NCI-H2196 treated with DMSO at 0.1 percent for 48 hours (cell line): ENCODE measurements around the gene FNBP1.

Experiments
- DNase-seq: peaks from one replicate; lab custom pipeline; 2025; ENCODE audit not compliant: unreplicated experiment; lab: John Stamatoyannopoulos, UW

The FNBP1 gene

DNA sequence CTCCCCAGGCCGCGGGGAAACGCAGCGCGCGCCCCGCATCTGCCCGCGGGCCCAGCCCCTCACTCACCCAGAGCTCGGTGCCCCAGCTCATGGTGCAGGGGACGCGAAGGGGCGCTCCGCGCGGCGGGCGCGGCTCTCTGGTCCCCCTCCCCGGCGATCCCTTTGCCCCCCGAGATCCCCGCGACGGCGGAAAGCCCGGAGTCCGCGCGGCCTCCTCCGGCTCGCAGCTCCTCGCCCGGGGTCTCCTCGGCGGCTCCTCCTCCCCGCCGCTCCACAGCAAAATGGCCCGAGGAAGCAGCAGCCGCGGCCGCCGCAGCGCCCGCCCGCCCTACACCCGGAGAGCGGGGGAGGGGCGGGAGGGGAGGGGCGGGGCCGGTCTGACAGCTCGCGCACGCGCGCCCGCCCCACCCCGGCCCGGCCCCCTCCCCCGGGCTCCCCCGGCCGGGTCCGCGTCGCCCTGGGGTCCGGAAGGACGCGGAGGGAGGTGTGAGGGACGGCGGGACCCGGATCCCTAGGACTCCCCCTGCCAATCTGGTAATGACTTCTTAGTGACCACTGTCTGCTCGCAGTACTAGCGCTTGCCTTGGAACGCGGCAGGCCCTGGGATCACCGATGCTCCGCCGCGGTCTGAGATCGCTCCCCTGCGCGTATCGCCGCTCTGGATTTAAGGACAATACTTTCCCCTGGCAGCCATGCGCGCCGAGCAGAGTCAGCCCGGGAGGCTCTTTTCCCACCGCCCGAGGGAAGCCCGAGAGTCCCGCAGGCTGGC, at the start of gene FNBP1:
FNBP1 (minus strand) TSS at position 305 of the 769 bp plus-strand sequence; CDS start at position 91, 214 bp downstream.
- peak; percentile 33 for DNase-seq

DNA sequence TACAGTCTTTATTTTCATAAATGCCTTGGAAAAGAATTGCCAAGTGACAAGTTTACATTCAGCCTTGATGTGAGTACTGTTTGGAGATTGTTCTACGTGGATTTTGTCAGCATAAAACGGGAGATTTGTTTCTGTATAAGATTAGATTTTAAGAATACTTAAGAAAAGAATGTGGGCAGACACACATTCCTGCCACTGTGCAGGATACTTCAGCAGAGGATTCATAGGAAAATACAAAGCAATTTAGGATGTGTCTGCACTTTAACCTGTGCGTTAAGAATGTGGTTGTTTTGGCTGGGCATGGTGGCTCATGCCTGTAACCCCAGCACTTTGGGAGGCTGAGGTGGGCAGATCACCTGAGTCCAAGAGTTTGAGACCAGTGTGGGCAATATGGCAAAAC, 47.9 kb upstream of the FNBP1 start:
- no peak for DNase-seq

DNA sequence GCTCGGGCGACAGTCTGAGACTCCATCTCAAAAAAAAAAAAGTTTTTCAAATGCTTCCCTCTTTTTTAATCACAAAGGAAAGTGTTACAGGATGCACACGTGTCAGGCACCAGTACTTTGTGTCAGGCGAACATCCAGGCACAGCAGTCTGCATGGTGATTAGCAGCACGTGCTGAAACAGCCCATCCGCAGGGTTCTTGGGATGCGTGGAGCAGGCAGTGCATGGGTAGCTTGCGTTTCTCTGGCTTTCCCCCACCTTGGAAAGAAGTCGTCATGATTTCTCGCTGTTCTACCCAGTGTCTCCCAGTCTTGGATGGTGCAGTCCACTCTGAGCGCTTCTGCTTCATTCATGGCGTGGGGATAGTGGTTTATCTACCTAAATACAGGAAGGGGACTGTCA, 46.2 kb upstream of the FNBP1 start:
- DNase-seq: no peak

DNA sequence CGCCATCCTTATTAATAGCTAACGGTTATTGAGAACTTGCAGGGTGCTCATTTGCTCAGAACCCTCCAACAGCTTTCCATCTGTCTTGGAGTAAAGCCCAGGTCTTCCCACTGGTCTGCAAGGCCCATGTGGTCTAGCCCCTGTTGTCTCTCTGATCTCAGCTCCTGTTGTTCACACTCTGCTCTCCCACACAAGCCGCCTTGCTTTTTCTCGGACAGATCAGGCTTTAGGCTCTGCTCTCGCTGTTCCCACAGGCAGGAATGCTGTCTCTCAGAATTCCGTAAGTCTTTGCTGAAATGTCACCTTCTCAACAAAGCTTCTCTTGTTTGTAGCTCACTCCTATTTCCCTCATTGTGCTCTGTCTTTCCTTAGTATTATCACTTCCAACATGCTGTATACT, 45.1 kb upstream of the FNBP1 start:
- no peak for DNase-seq

DNA sequence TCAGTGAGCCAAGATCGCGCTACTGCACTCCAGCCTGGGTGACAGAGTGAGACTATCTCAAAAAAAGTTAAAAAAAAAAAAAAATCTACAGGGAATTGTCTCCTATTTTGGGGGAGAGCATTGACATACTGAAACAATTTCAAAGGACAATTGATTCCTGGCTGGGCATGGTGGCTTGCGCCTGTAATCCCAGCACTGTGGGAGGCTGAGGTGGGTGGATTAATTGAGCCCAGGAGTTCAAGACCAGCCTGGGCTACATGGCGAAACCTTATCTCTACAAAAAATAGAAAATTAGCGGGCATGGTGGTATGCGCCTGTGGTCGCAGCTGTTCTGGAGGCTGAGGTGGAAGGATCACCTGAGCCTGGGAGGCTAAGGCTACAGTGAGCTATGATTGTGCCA, 41.3 kb upstream of the FNBP1 start:
- no peak for DNase-seq

DNA sequence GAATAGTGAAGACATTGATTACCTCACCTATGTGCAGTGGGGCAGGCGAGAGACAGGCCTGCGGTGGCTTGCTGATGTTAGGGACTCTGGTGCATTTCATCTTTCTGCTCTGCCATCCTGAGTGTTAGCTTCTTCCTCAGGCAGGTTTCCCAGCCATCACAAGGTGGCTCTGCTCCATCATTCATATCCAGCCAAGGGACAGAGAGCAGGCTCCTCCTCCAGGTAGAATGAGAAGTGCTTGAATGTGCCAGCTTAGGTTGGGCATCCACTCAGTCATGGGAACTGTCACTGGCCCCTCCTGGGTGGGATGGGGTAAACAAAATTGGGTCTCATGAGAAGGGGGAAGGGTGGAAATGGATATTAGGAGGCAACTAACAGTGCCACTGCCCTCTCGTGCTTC, 35.6 kb upstream of the FNBP1 start:
- no peak for DNase-seq

DNA sequence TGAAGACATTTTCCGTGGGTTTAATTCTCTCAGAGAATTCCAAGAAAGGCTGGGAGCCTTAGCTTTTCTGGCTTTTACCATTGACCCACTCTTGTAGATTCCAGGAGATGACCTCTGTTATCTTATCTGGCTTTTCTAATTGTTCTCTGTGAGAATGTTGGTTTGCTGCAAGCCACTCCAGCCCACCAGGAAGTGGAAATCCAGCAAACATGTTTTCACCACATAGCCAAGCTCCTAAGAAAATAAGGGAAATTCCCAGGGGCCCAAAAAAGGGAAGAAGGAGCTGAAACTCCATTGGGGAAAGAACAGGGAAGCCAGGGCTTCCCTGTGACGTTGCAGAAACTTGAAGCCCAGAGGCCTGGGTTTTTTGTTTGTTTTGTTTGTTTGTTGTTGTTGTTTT, 30.4 kb upstream of the FNBP1 start:
- no peak for DNase-seq

- DNase-seq: no peak
Observed at GRCh38 chr9:130072515-130073235, 29.7 kb upstream of the FNBP1 start.

GRCh38 chr9:130069048-130069447, 26.1 kb upstream of the FNBP1 start:
- no peak for DNase-seq

DNA sequence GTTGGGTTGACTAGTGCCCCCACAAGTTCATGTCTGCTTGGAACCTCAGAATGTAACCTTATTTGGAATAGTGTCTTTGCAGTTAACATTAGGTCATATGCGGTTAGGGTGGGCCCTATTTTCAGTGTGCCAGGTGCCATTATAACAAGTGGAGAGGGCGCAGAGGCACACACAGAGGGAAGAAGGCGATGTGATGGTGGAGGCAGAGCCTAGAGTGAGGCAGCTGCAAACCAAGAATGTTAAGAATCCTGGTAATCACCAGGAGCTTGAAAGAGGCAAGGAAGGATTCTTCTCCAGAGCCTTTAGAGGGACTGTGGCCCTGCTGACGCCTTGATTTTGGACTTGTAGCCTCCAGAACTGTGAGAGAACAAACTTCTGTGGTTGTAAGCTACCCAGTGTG, 21.6 kb upstream of the FNBP1 start:
- DNase-seq: no peak

DNA sequence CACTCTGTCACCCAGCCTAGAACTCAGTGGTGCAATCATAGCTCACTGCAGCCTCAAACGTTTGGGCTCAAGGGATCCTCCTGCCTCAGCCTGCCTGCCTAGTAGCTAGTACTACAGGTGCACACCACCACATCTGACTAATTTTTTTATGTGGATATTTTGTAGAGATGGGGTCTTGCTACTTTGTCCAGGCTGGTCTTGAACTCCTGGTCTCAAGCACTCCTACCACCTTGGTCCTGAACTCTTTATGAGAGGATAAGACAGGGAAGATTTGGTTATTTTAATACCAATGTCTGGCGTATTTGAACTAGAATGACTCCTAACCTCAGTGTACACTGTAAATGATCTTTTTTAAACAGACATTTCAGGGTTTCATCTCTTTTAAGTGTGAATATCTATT, 19.8 kb upstream of the FNBP1 start:
- DNase-seq: no peak

DNA sequence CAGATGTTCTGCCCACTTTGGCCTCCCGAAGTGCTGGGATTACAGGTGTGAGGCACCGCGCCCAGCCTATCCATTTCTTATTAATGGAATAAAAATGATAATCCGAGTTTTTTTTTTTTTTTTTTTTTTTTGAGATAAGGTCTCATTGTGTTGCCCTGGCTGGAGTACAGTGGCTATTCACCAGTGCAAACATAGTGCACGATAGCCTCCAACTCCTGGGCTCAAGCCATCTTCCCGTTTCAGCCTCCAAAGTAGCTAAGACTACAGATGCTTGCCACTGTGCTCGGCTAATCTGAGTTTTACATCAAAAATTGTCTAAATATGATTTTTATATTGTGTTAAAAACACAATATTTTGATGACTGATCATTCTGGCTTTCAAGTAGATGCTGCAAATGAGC, 17.3 kb upstream of the FNBP1 start:
- no peak for DNase-seq

DNA sequence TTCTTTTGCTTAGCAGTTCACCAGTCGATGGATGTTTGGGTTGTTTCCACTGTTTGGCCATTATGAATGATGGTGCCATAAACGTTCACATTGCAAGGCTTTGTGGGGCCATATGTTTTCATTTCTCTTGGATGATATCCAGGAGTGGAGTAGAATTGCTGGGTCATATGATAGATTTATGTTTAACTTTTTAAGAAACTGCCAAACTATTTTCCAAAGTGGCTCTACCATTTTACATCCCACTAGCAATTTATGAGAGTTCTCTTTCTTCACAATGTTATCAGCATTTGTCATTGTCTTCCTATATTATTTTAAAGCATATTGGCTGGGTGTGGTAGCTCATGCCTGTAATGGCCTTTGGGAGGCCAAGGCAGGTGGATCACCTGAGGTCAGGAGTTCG, 15.9 kb upstream of the FNBP1 start:
- no peak for DNase-seq

GRCh38 chr9:130058154-130058553, 15.2 kb upstream of the FNBP1 start:
- no peak for DNase-seq

- DNase-seq: no peak
Observed at GRCh38 chr9:130054820-130055219, 11.8 kb upstream of the FNBP1 start.

GRCh38 chr9:130054325-130054786, 11.4 kb upstream of the FNBP1 start:
- DNase-seq: no peak

- DNase-seq: peak; percentile 71
Observed at GRCh38 chr9:130053504-130054324, 10.7 kb upstream of the FNBP1 start, which contains the start of gene GPR107. Gene GPR107, plus strand, starts transcription at chr9:130053906. Its CDS starts 27 bp downstream, at chr9:130053933.

- no peak for DNase-seq
Observed at GRCh38 chr9:130053109-130053503, 10.1 kb upstream of the FNBP1 start.

DNA sequence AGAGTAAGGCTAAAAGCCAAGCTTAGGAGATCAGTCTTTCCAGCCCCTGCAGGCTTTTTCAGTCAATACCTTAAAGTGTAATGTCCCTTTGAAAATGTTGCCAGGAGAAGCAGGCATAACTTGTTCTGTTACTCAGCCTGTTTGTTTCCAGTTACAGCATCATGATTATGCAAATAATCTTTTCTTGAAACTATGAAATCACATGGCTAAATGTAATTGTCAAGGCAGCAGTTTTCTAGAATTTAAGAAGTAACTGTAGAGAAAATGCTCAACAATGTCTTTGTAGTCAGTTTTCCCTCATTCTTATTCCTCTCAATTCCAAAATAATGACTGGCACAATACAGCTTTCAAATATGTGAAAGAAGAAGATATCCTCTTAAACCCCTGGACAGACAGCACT, 8.9 kb upstream of the FNBP1 start:
- no peak for DNase-seq

DNA sequence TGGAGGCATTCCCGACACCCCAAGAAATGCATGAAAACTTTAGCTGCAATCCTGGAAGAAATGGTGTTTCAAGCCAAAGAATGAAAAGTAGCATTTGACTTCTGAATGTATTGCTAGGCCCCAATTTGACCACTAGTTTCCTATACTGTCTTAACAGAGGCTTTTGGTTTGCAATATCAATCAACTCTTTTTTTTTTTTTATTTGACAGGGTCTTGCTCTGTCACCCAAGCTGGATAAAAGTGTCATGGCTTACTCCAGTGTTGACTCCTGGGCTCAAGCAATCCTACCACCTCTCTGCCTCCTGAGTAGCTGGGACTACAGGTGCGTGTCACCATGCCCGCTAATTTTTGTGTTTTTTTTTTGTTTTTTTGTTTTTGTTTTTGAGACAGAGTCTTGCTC, 7.5 kb upstream of the FNBP1 start:
- no peak for DNase-seq

GRCh38 chr9:130049431-130050210, 6.6 kb upstream of the FNBP1 start:
- no peak for DNase-seq
